Measurements from ENCODE around the gene STK36.

Gene STK36

GRCh38 chr2:218655751-218656150 is 16.1 kb upstream of the STK36 start:
- TF ChIP-seq, protein P1, sequence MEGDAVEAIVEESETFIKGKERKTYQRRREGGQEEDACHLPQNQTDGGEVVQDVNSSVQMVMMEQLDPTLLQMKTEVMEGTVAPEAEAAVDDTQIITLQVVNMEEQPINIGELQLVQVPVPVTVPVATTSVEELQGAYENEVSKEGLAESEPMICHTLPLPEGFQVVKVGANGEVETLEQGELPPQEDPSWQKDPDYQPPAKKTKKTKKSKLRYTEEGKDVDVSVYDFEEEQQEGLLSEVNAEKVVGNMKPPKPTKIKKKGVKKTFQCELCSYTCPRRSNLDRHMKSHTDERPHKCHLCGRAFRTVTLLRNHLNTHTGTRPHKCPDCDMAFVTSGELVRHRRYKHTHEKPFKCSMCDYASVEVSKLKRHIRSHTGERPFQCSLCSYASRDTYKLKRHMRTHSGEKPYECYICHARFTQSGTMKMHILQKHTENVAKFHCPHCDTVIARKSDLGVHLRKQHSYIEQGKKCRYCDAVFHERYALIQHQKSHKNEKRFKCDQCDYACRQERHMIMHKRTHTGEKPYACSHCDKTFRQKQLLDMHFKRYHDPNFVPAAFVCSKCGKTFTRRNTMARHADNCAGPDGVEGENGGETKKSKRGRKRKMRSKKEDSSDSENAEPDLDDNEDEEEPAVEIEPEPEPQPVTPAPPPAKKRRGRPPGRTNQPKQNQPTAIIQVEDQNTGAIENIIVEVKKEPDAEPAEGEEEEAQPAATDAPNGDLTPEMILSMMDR (IDR thresholded peaks at IDR 0.05): no peak
- Histone ChIP-seq H3K27ac (no peak overlapping the region), H3K4me3 (ENCODE audit: low read depth in 1 of 2, low read length in 1 of 2) (no peak overlapping the region), H3K4me1 (ENCODE audit: control insufficient read depth in 1 of 2, insufficient read depth in 1 of 2, low read depth in 1 of 2, low read length in 1 of 2) (peaks cover 24 to 26% of the 10 kb centered on the region in 2 experiments), H3K9me3 (no peaks in the 10 kb centered on the region), H3K36me3 (peaks cover 52% of the 10 kb centered on the region), H3K27me3 (no peaks in the 10 kb centered on the region)

DNA sequence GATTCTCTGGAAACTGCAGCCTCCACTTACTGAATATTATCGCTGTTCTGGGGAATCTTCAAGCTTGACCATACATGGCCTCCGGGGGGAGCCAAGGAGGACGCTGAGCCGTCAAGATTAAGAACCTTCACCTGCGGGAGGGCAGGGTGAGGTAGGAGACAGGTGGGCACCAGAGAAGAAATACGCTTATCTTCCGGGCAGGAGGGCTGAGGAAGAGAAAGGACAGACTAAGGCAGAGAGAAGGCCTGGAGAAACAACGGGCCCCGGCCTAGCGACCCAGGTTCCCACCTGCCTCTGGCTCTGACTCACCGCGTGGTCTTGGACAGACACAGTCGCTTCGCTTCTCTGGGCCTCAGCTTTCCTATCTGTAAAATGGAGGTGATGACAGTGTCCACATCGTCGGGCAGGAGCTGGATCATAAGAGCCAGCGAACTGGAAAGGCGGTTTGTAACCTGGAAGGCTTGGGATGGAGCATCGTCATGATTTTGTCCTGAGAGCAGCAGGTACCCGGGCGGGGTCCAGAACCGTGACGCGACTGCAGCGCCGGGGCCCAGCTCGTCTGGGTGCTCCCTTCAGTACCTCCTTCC is 13.1 kb upstream of the STK36 start:
- TF ChIP-seq, protein P1 (IDR thresholded peaks at IDR 0.05): no peak
- H3K36me3 ChIP-seq: peaks cover 44% of the 10 kb centered on the region
- peak overlapping the region; percentile 79 for H3K4me3 ChIP-seq (ENCODE audit: low read depth in 1 of 2, low read length in 1 of 2)
- H3K9me3 ChIP-seq: no peaks in the 10 kb centered on the region
- H3K27me3 ChIP-seq: no peaks in the 10 kb centered on the region
- peak overlapping the region; percentile 78 for H3K27ac ChIP-seq
- peaks cover 24 to 26% of the 10 kb centered on the region in 2 experiments for H3K4me1 ChIP-seq (ENCODE audit: control insufficient read depth in 1 of 2, insufficient read depth in 1 of 2, low read depth in 1 of 2, low read length in 1 of 2)

DNA sequence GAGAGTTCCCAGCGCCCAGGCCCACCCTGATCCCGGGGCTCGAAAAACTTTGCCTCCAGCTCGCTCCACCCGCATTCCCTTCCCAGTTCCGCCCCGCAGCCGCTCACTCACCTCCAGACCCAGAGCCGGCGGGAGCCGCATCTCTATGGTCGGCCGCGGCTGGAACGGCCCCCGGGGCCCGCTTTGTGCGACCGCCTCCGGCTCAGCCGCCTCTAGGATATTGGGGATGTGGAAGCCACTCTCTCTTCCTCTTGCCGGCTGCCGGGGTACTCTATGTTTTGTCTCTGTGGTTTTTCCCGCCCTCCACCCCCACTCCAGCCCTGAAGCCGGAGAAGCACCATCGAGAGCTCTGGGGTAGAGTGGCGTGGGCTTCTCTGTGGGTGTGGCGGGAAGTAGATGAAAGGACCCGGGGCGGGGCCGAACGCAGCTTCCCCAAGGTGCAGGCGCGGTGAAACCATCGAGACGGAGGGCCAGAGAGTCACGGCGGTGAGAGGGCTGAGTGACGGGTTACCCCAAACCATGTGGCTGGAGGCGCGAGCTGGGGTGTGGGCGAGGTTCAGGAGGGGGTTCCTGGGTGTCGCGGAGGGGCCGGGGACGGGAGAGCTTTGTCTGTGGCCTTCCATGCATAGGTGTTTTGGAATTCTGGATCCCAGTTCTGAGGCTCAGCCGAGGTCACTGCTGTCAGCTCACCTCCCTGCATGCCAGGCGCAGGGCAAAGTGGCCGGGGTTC is 12.5 kb upstream of the STK36 start, which contains the start of the genes BCS1L and ZNF142:
BCS1L (plus strand) TSS at position 426 of the 730 bp plus-strand sequence. CDS start 1,305 bp downstream, outside the sequence.
ZNF142 (minus strand) TSS at position 366 of the 730 bp plus-strand sequence. CDS start 3,194 bp downstream, outside the sequence.
- H3K27ac ChIP-seq: peak within 1 kb of the TSS; percentile 78
- H3K4me1 ChIP-seq (ENCODE audit: control insufficient read depth in 1 of 2, insufficient read depth in 1 of 2, low read depth in 1 of 2, low read length in 1 of 2): peaks cover 24 to 26% of the 10 kb centered on the region in 2 experiments
- H3K4me3 ChIP-seq (ENCODE audit: low read depth in 1 of 2, low read length in 1 of 2): peak within 1 kb of the TSS; percentile 79
- H3K9me3 ChIP-seq: no peaks in the 10 kb centered on the region
- no peaks in the 10 kb centered on the region for H3K27me3 ChIP-seq
- peaks cover 46% of the 10 kb centered on the region for H3K36me3 ChIP-seq
- TF ChIP-seq, protein P1 (IDR thresholded peaks at IDR 0.05): no peak

- TF ChIP-seq, protein P1 (IDR thresholded peaks at IDR 0.05): no peak
- Histone ChIP-seq H3K27me3 (no peaks in the 10 kb centered on the region), H3K4me3 (ENCODE audit: low read depth in 1 of 2, low read length in 1 of 2) (peak overlapping the region; percentile 79), H3K9me3 (no peaks in the 10 kb centered on the region), H3K36me3 (peaks cover 47% of the 10 kb centered on the region), H3K4me1 (ENCODE audit: control insufficient read depth in 1 of 2, insufficient read depth in 1 of 2, low read depth in 1 of 2, low read length in 1 of 2) (peaks cover 24% of the 10 kb centered on the region in 2 experiments), H3K27ac (peak overlapping the region; percentile 78)
Measured at GRCh38 chr2:218659988-218660358, 11.9 kb upstream of the STK36 start.

DNA sequence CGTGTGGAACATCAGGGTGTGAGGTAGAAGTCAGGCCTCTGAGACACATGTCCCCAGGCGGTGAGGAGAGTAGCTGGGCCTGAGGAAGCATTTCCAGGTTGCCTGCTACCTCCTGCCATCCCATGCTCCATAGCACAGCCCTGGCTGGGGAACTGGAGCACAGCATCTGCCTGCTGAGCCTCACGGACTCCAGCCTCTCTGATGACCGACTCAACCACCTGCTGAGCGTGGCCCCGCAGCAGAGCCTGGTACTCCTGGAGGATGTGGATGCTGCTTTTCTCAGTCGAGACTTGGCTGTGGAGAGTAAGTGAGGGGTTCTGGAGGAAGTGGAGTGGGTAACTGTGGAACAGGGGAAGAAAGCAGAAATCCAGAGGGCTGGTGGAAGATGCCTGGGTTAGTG is 9.5 kb upstream of the STK36 start:
- TF ChIP-seq, protein P1 (IDR thresholded peaks at IDR 0.05): no peak
- Histone ChIP-seq H3K27ac (no peak overlapping the region), H3K36me3 (peaks cover 55% of the 10 kb centered on the region), H3K9me3 (no peaks in the 10 kb centered on the region), H3K4me1 (ENCODE audit: control insufficient read depth in 1 of 2, insufficient read depth in 1 of 2, low read depth in 1 of 2, low read length in 1 of 2) (peaks cover 15 to 17% of the 10 kb centered on the region in 2 experiments), H3K27me3 (no peaks in the 10 kb centered on the region), H3K4me3 (ENCODE audit: low read depth in 1 of 2, low read length in 1 of 2) (no peak overlapping the region)

Measured in neutrophil (primary cell).